ENCODE results near the gene PHF1.
"Not testable (repeated sequence)": the region's sequence is repeated elsewhere in the genome, so short reads cannot be mapped to it uniquely, and the experiment has no call there.

The PHF1 gene

DNA sequence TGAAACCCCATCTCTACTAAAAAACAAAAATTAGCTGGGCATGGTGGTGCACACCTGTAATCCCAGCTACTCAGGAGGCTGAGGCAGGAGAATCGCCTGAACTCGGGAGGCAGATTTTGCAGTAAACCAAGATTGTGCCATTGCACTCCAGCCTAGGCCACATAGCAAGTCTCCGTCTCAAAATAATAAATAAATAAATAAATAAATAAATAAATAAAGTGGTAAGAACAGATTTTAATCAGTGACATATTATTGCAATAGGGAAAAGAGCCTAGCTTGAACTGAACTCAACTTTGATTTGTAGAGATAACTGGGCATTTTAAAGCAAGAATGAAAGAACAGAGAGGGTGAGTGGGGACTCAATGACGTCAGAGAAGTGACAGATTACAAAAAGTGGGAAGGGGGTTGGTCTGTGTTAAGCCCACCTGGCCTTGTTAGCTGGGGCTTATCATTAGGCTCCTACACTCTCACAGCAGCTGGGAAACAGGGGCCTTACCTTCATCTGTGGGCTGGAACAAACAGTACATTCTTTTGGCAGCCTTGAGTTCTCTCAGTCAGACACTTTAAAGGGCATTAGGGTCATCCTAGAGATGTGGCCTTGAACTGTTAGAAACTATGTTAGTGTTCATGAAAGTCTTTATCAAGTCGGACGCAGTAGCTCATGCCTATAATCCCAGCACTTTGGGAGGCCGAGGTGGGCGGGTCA lies 43.7 kb upstream of the PHF1 start:
- TF ChIP-seq EZH2phosphoT487 (IDR thresholded peaks at IDR 0.05; ENCODE audit: borderline replicate concordance, low read length), result no peak
- Histone ChIP-seq H3K27me3 (ENCODE audit: control insufficient read depth, low read length) (no peaks in the 10 kb centered on the region), H3F3A (ENCODE audit: control insufficient read depth, insufficient read depth) (no peaks in the 10 kb centered on the region), H3K4me2 (ENCODE audit: low read length) (no peak overlapping the region), H3K4me1 (ENCODE audit: control insufficient read depth, low read length) (0 out of 2 replicates have a peak, but pooled peaks cover 3% of the 10 kb centered on the region), H3K4me3 (ENCODE audit: low read length) (no peak overlapping the region), H3K27ac (ENCODE audit: low read depth, low read length) (no peak overlapping the region), H4K20me1 (ENCODE audit: control insufficient read depth, insufficient read depth, low read depth, low read length) (no peaks in the 10 kb centered on the region), H3K36me3 (ENCODE audit: control insufficient read depth, low read length) (no peaks in the 10 kb centered on the region), H3K9me2 (replicated peaks; ENCODE audit: control insufficient read depth, low read length) (no peaks in the 10 kb centered on the region), H3K79me2 (ENCODE audit: control insufficient read depth, low read length) (no peaks in the 10 kb centered on the region), H3K9me3 (ENCODE audit: control insufficient read depth, insufficient read depth, low read length) (no peaks in the 10 kb centered on the region)

GRCh38 chr6:33367715-33368025 lies 43.1 kb upstream of the PHF1 start:
- H3K9me2 ChIP-seq (replicated peaks; ENCODE audit: control insufficient read depth, low read length); H3K36me3 ChIP-seq (ENCODE audit: control insufficient read depth, low read length); H3K9me3 ChIP-seq (ENCODE audit: control insufficient read depth, insufficient read depth, low read length); H3F3A ChIP-seq (ENCODE audit: control insufficient read depth, insufficient read depth); H3K27me3 ChIP-seq (ENCODE audit: control insufficient read depth, low read length); H3K4me2 ChIP-seq (ENCODE audit: low read length); H3K27ac ChIP-seq (ENCODE audit: low read depth, low read length); H3K4me1 ChIP-seq (ENCODE audit: control insufficient read depth, low read length); H3K4me3 ChIP-seq (ENCODE audit: low read length); H4K20me1 ChIP-seq (ENCODE audit: control insufficient read depth, insufficient read depth, low read depth, low read length); H3K79me2 ChIP-seq (ENCODE audit: control insufficient read depth, low read length): not testable (repeated sequence)

DNA sequence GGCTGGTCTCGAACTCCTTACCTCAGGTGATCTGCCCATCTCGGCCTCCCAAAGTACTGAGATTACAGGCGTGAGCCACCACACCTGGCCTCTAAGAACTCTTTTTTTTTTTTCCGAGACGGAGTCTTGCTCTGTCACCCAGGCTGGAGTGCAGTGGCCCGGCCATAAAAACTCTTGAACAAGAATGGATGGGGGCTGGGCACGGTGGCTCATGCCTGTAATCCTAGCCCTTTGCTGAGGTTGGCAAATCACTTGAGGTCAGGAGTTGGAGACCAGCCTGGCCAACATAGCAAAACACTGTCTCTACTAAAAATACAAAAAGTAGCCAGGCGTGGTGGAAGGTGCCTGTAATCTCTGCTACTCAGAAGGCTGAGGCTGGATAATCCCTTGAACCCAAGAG lies 38.9 kb upstream of the PHF1 start:
- not testable (repeated sequence) for H3K4me1 ChIP-seq (ENCODE audit: control insufficient read depth, low read length); H3K36me3 ChIP-seq (ENCODE audit: control insufficient read depth, low read length); H3F3A ChIP-seq (ENCODE audit: control insufficient read depth, insufficient read depth); H3K4me2 ChIP-seq (ENCODE audit: low read length); H3K79me2 ChIP-seq (ENCODE audit: control insufficient read depth, low read length); H3K27me3 ChIP-seq (ENCODE audit: control insufficient read depth, low read length); H3K9me2 ChIP-seq (replicated peaks; ENCODE audit: control insufficient read depth, low read length); H3K27ac ChIP-seq (ENCODE audit: low read depth, low read length); H4K20me1 ChIP-seq (ENCODE audit: control insufficient read depth, insufficient read depth, low read depth, low read length); H3K4me3 ChIP-seq (ENCODE audit: low read length); H3K9me3 ChIP-seq (ENCODE audit: control insufficient read depth, insufficient read depth, low read length)

DNA sequence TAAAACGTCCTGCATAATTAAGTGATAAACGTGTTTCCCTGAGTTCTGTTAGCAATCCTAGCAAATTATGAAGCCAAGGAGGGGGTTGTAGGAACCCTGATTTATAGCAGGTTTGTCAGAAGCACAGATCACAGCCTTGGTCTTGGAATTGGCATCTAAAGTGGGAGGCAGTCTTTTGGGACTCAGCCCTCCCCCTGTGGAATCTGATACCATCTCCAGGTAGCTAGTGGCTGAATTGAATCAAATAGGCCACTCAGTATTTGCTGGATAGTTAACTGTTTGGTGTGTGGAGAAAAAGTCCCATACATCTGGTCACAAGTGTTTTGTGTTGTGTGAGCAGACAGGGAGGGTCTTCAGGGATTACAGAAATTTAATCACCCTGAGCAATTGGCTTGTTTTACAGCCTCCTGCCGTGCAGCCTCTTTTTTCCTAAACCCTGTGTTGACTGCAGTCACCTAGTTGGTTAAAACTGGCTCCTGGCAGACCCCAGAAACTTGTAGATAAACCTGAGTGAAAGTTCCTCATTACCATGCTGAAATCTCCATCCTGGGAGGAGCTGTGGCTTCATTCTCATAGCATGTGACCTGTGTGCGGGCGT lies 38.2 kb upstream of the PHF1 start:
- Histone ChIP-seq H3K9me2 (replicated peaks; ENCODE audit: control insufficient read depth, low read length) (no peaks in the 10 kb centered on the region), H3K4me3 (ENCODE audit: low read length) (no peak overlapping the region), H3F3A (ENCODE audit: control insufficient read depth, insufficient read depth) (no peaks in the 10 kb centered on the region), H3K4me1 (ENCODE audit: control insufficient read depth, low read length) (0 out of 2 replicates have a peak, but pooled peaks cover 3% of the 10 kb centered on the region), H3K4me2 (ENCODE audit: low read length) (no peak overlapping the region), H3K79me2 (ENCODE audit: control insufficient read depth, low read length) (no peaks in the 10 kb centered on the region), H3K36me3 (ENCODE audit: control insufficient read depth, low read length) (no peaks in the 10 kb centered on the region), H3K9me3 (ENCODE audit: control insufficient read depth, insufficient read depth, low read length) (no peaks in the 10 kb centered on the region), H3K27me3 (ENCODE audit: control insufficient read depth, low read length) (no peaks in the 10 kb centered on the region), H3K27ac (ENCODE audit: low read depth, low read length) (no peak overlapping the region), H4K20me1 (ENCODE audit: control insufficient read depth, insufficient read depth, low read depth, low read length) (no peaks in the 10 kb centered on the region)
- no peak for TF ChIP-seq EZH2phosphoT487 (IDR thresholded peaks at IDR 0.05; ENCODE audit: borderline replicate concordance, low read length)
- no peak for TF ChIP-seq CTCF (IDR thresholded peaks at IDR 0.05; ENCODE audit: low read depth, low read length, poor library complexity, severe bottlenecking)
